IPS-18c (cell line): ENCODE results near the gene PAQR4.

Experiments used
- H3K4me3 ChIP-seq: 2 replicates; pipeline ENCODE4 v1.7.0; 2013; ENCODE audit warnings: low read depth, mild to moderate bottlenecking, low read length, moderate library complexity; ENCODE audit not compliant: insufficient read depth
- H3K9me3 ChIP-seq: one replicate; pipeline ENCODE4 v1.6.1; 2013; ENCODE audit warnings: mild to moderate bottlenecking, low read length, moderate library complexity; ENCODE audit not compliant: control insufficient read depth, insufficient read depth

PAQR4 gene

GRCh38 chr16:2985893-2986355, 16.8 kb downstream of the PAQR4 start:
- Histone ChIP-seq H3K4me3 (no peak overlapping the region), H3K9me3 (peaks cover 2% of the 10 kb centered on the region)

GRCh38 chr16:2986623-2987188, 17.6 kb downstream of the PAQR4 start:
- no peak overlapping the region for H3K4me3 ChIP-seq
- no peaks in the 10 kb centered on the region for H3K9me3 ChIP-seq

- Histone ChIP-seq H3K4me3 (no peak overlapping the region), H3K9me3 (no peaks in the 10 kb centered on the region)
Observed at GRCh38 chr16:2987286-2987685, 18.1 kb downstream of the PAQR4 start.

- H3K9me3 ChIP-seq: no peaks in the 10 kb centered on the region
- no peak overlapping the region for H3K4me3 ChIP-seq
Observed at GRCh38 chr16:2987833-2988232, 18.7 kb downstream of the PAQR4 start.

GRCh38 chr16:2988590-2989099, 19.5 kb downstream of the PAQR4 start:
- H3K4me3 ChIP-seq: no peak overlapping the region

GRCh38 chr16:2990891-2991290, 21.7 kb downstream of the PAQR4 start:
- Histone ChIP-seq H3K9me3 (no peaks in the 10 kb centered on the region), H3K4me3 (no peak overlapping the region)

More at GRCh38 chr16:2988590-2989099, 19.5 kb downstream of the PAQR4 start:
- no peaks in the 10 kb centered on the region for H3K9me3 ChIP-seq

GRCh38 chr16:2991566-2992261, 22.6 kb downstream of the PAQR4 start:
- no peak overlapping the region for H3K4me3 ChIP-seq
- no peaks in the 10 kb centered on the region for H3K9me3 ChIP-seq

GRCh38 chr16:2992383-2993081, 23.4 kb downstream of the PAQR4 start:
- Histone ChIP-seq H3K9me3 (no peaks in the 10 kb centered on the region), H3K4me3 (no peak overlapping the region)

GRCh38 chr16:2996298-2996697, 27.1 kb downstream of the PAQR4 start:
- Histone ChIP-seq H3K4me3 (no peak overlapping the region), H3K9me3 (no peaks in the 10 kb centered on the region)

- H3K9me3 ChIP-seq: no peaks in the 10 kb centered on the region
Observed at GRCh38 chr16:2999929-3000328, 30.8 kb downstream of the PAQR4 start.

GRCh38 chr16:3000540-3000939, 31.4 kb downstream of the PAQR4 start:
- H3K4me3 ChIP-seq: no peak overlapping the region
- H3K9me3 ChIP-seq: no peaks in the 10 kb centered on the region

More at GRCh38 chr16:2999929-3000328, 30.8 kb downstream of the PAQR4 start:
- no peak overlapping the region for H3K4me3 ChIP-seq

GRCh38 chr16:3001316-3001715, 32.2 kb downstream of the PAQR4 start:
- no peaks in the 10 kb centered on the region for H3K9me3 ChIP-seq
- H3K4me3 ChIP-seq: no peak overlapping the region

GRCh38 chr16:3003582-3004270, 34.6 kb downstream of the PAQR4 start:
- H3K9me3 ChIP-seq: no peaks in the 10 kb centered on the region
- no peak overlapping the region for H3K4me3 ChIP-seq

GRCh38 chr16:3004319-3004718, 35.2 kb downstream of the PAQR4 start:
- H3K4me3 ChIP-seq: no peak overlapping the region
- H3K9me3 ChIP-seq: no peaks in the 10 kb centered on the region

- peak overlapping the region; percentile 49; the same call in 1 of the 2 replicates for H3K4me3 ChIP-seq
- H3K9me3 ChIP-seq: no peaks in the 10 kb centered on the region
Observed at GRCh38 chr16:3004781-3005284, 35.7 kb downstream of the PAQR4 start.

GRCh38 chr16:3007059-3007956, 38.2 kb downstream of the PAQR4 start:
- Histone ChIP-seq H3K9me3 (no peaks in the 10 kb centered on the region), H3K4me3 (peak overlapping the region; percentile 37)
